Skeletal muscle tissue (tissue), 4 donors: ENCODE results near the gene ZNF182. TPM values are rescaled to one million over a fixed set of nuclear protein-coding genes. Genes with fewer than 3 reads are reported as not detected.

Experiments used
- H3K27ac ChIP-seq: one replicate; pipeline ENCODE4 v1.7.0; 2013; ENCODE audit warnings: mild to moderate bottlenecking, low read depth, low read length, inconsistent platforms
- H3K27me3 ChIP-seq, 3 donors: one replicate each; pipeline ENCODE4 v1.7.0; 2013; ENCODE audit warnings: low read length in 3 of 3; ENCODE audit not compliant: control insufficient read depth in 3 of 3, insufficient read depth in 3 of 3
- H3K36me3 ChIP-seq, 3 donors: one replicate each; pipeline ENCODE4 v1.7.0; 2013; ENCODE audit warnings: low read length in 3 of 3; ENCODE audit not compliant: control insufficient read depth in 3 of 3, insufficient read depth in 3 of 3
- H3K4me1 ChIP-seq, 3 donors: one replicate each; pipeline ENCODE4 v1.7.0; 2013; ENCODE audit warnings: low read length in 3 of 3, mild to moderate bottlenecking in 3 of 3; ENCODE audit not compliant: control insufficient read depth in 3 of 3, insufficient read depth in 3 of 3
- H3K4me3 ChIP-seq, 3 donors: one replicate each; pipeline ENCODE4 v1.7.0; 2013; ENCODE audit warnings: low read length in 3 of 3
- H3K9ac ChIP-seq, 3 donors: one replicate each; pipeline ENCODE4 v1.7.0; 2013; ENCODE audit warnings: low read length in 3 of 3, mild to moderate bottlenecking in 3 of 3, moderate library complexity in 2 of 3, low read depth in 1 of 3
- H3K9me3 ChIP-seq, 3 donors: one replicate each; pipeline ENCODE4 v1.7.0; 2013; ENCODE audit warnings: low read length in 3 of 3; ENCODE audit not compliant: control insufficient read depth in 3 of 3
- total RNA-seq: library from RNA; depleted of rRNA; stranded (reverse); fragments of >200 nt; gene quantifications from one replicate; pipeline ENCODE4 v1.2.3, GENCODE V29; 2014
- donor health status: Osteomylitis.

ZNF182 gene
- total RNA-seq, 1 donor from 2014 or later, result 2.6 TPM

DNA sequence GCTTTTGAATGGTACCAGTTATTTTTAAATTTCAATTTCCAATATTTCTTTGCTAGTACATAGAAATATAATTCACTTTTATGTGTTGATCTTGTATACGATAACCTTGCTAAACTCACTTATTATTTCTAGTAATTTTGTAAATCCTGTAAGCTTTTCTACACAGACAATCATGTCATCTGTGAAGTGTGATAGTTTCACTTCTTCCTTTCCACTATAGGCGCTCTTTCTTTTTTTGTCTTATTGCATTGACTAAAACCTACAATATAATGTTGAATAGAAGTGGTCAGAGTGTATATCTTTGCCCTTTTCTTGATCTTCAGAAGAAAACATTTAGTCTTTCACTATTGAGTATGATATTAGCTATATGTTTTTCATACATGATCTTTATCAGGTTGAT, 76.6 kb downstream of the ZNF182 start:
- Histone ChIP-seq H3K27ac (no peak overlapping the region), H3K9me3 (peaks cover 0 to 5% (median 0%) of the 10 kb centered on the region in 3 donors), H3K9ac (no peak overlapping the region), H3K36me3 (no peaks in the 10 kb centered on the region), H3K4me3 (no peak overlapping the region), H3K4me1 (no peaks in the 10 kb centered on the region), H3K27me3 (no peaks in the 10 kb centered on the region)

Other genes with a start within 250 kb of the ZNF182 start
- gene ZNF81, start 167.1 kb downstream of the ZNF182 start, total RNA-seq, result 11.5 TPM
- gene SPACA5, start 3.0 kb upstream of the ZNF182 start, total RNA-seq, result not detected
- gene ZNF630, start 67.7 kb upstream of the ZNF182 start, total RNA-seq, result 2.1 TPM
- not detected for gene SPACA5B, start 126.6 kb upstream of the ZNF182 start, total RNA-seq
- gene SSX5, start 192.8 kb upstream of the ZNF182 start, total RNA-seq, result not detected